SU-DHL-6 (cell line): ENCODE results near the gene NPIPB6.
"Not testable (repeated sequence)": the region's sequence is repeated elsewhere in the genome, so short reads cannot be mapped to it uniquely, and the experiment has no call there.

Source experiments
- CTCF ChIP-seq: fragments of 200-600 bp; sonication (generic); IDR thresholded peaks from one replicate; pipeline ENCODE4 v1.5.1; 2017; ENCODE audit warnings: antibody characterized with exemption, mild to moderate bottlenecking, low read length, moderate library complexity; ENCODE audit not compliant: insufficient read depth, poor library complexity, severe bottlenecking
- EZH2phosphoT487 ChIP-seq: fragments of 200-600 bp; sonication (generic), shearing (Covaris generic); conservative IDR thresholded peaks from 2 replicates; pipeline ENCODE4 v1.6.1; 2018; ENCODE audit warnings: mild to moderate bottlenecking, antibody characterized with exemption, low read length, moderate library complexity, mixed read lengths

DNA sequence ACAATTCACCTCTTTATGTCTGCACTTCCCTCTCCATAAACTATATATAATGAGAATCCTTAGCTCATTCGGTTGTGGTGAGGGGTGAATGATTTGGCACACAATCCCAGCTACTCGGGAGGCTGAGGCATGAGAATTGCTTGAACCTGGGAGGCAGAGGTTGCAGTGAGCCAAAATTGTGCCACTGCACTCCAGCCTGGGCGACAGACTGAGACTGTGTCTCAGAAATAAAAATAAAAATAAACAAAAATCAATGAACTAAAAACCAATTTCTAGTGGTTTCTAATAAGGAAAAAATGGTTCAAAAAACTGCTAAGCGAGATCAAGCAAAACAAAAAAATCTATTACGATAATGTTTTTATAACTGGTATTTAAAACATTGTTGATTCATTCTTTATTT, at the start of gene NPIPB6:
- not testable (repeated sequence) for TF ChIP-seq CTCF, EZH2phosphoT487
